Measurements from ENCODE around the gene ZNF74.

The ZNF74 gene

DNA sequence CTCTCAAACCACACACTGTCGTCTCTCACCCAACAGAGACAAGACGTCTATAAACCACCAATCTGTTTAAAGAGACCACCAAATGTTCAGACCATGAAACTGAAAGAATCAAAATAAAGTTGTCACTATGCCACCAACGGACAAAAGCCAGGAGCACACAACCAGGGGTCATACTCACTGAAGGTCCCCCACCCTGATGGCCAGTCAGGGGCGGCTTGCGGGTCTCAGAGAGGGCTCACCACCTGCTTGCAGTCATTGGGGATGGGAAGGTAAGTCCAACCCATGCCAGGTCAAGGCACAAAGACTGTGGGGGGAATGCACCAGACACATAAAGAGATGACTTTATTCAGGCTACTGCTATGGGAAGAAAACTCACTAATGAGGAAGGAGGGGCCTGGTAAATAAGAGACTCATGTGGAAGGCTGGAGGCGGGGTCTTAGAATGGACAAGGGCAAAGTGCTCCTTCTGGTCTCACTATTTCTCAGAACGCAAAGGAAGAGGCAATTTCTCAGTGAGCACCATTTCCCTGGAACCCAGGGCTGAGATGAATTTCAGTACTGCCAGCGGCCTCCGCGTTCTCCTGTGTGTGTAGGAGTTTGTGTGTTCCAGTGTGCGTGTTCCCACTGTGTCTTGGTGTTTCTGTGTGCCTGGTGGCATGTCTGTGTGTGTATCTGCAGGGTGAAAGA, 26.3 kb downstream of the ZNF74 start:
- DNase-seq (ENCODE audit: low read depth): no peak

DNA sequence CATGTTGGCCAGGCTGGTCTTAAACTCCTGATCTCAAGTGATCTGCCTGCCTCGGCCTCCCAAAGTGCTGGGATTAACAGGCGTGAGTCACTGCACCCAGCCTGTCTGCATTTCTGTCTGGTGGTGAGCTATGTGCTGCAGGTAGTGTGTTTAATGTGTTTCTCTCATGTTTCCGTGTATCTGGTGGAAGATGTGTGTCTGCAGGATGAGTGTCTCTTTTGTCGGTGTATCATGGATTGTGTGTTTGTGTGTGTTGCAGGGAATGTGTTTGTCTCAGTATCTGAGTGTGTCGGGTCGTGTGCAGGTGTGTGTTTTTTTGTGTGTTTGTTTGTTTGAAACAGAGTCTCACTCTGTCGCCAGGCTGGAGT, 27.5 kb downstream of the ZNF74 start:
- no peak for DNase-seq (ENCODE audit: low read depth)

DNA sequence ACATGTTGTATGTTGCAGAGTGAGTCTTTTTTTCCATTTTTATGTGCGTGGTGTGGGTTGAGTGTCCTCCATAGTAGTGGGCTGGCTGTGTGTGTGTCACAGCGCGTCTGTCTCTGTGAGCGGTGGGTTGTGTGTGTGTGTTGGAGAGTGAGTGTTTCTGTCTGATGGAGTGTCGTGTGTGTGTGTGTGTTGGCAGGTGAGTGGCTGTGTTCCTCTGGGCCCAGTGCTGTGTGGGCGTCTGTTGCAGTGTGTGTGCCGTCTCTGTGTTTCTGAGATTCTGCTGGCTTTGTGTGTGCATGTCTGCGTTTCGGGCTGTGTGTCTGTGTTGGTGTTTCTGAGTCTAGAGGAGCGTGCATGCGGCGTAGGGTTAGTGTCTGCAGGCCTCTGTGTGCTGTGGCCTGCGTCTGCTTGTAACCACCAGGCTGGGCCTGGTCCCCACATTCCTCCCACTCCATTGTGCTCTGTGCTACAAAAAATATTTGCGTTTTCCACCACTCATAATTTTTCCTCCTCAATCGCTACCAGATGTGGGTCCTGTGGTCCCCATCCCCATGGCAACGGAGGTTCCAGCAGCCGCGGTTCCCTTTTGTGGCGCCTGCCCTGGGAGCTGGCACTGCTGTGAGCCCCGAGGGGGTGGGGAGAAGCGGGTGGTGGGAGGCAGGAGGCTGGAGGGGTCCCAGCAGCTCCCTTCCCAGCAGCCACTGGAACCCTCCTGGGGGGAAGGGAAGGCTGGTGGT, 28.5 kb downstream of the ZNF74 start:
- DNase-seq (ENCODE audit: low read depth): no peak

DNA sequence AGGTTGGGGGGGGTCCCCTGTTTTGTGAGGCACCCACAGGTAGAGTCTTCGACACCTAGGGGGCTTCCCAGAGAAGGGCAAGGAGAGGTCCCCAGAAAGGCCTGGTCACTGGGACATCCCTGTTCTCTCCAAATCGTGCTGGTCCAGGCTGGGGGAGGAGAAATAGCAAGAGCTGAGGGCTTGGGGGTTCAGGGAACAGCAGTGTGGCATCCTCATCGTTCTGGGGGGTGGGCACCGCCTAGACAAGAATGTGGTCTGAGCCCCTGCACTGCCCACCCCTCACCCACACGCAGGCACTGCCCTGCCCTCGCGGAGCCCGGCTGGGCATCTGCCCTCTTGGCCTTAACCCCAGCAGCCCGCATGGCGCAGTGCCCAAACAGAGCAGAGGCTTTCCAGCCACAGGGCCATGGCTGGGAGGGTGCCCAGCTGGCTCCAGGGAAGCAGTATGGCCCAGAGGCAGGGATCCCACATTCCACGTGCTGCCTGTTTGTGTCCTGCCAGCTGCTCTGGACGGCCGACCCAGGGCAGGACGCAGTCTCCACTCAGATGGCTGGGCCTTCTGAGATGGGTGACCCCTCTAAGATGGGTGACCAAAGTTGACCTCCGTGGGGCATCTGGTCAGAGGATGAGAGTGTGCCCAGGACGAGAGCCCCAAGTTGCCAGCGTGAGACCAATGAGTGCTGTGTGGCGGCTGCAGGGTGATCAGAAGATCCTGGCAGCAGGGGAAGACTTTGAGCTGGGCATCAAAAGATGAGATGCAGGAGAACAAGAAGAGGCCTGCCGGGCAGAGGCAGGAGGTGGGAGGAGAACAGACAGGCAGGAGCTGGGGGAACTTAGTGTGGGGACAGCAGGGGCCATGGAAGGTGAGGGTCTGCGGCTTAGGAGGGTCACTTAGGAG, 29.3 kb downstream of the ZNF74 start:
- no peak for DNase-seq (ENCODE audit: low read depth)

DNA sequence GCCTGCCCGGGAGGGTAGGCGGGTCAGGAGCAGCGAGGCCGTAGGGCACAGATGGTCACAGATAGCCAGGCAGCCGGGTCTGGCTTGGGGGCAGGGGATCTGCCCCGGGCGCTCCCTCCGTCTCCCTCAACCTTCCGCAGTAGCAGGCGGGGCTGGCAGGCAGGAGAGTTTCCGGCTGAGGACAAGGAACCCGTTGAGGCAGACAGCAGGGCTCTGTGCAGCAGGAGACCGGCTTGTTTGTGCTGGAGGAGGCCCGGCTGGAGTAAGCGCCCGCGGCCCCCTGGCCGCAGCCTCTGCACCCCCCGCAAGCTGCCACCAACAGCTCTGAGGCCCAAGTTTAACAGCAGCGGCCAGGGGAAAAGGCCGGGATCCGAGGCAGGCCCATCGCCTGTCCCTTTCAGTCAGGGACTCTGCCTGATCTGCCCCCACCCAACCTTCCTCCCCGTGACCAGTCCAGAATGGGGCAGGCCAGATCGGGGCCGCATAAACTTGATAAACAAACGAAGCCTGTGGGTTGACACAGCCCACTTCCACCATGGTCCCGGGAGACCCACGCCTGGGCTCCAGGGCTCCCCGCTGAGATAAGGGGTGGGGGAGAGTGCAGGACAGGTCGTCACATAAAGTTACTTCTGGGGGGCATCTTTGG, 30.1 kb downstream of the ZNF74 start:
- DNase-seq (ENCODE audit: low read depth): no peak

DNA sequence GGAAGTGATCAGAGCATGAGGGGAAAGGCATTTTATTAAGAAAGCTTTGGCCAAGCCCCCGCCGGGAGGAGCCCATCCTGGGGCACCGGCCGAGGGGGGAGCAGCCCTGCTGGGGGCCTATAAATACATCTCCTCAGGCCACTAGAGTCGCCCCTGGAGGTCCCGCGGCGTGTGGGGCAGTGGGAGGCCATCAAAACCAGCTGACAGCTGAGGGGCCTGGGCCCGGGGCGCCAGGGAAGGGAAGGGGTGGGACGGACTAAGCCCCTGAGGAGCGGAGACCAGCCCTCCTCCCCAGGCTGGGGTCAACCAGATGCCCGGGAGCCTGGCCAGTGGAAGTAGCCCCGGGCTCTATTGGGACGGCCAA, 30.6 kb downstream of the ZNF74 start:
- no peak for DNase-seq (ENCODE audit: low read depth)

DNA sequence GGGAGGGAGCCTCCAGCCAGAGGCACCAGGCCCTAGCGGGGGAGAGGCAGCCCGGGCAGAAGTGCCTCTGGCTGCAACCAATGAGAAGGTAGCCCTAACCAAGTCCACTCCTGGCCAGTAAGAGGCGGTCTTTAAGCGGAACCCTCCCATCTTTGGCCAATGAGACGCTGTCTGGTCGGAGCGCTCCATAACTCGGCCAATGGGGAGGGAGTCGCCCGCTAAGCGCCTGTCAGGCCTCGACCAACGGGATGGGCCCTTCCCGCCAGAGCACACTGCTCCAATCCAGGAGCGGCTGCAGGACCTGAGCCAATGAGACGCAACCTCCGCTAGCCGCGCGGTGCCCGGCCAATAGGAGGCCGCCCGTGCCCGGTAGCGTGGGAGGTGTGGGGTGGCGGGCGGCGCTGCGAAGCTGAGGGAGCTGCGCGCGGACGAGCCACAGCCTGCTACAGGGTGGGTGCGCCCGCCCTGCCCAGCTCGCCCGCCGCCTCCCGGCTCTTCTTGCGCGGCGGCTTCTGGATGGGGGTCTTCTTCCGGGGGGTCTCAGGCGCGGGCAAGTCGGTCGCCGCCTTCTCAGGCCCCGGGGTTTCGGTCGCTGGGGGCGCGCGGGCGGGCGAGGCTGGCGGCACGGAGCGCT, 31.1 kb downstream of the ZNF74 start:
- DNase-seq (ENCODE audit: low read depth): no peak

DNA sequence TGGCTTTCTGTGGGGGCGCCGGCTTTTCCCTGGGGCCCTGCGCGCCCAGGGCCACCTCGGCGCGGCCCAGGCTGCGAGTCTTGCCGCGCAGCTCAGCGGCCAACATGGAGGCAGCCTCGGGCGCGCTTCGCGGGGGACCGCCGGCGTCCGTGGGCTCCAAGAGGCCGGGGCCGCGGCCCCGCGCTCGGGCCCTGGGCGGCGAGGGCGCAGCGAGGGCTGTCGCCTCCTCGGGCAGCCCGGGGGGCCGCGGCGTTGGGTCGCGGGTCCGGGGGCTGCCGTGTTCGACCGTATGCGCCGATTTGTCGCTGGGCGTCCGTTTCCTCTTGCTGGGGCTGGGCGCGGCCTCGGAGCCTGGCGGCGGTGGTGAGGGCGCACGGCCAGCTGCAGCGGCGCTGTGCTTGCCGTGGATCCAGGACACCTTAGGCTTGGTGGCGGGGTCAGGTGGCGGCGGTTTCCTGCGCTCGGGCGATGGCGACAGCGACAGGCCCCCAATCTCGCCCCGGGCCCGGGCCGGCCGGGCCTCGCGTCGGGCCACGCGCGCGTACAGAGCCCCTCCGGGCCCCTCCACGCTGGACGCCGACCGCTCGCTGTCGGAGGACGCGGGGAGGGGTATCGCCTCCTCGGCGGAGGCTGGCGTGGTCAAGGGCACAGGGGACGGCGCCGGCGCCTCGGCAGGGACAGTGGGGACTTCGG, 31.8 kb downstream of the ZNF74 start:
- DNase-seq (ENCODE audit: low read depth): no peak

DNA sequence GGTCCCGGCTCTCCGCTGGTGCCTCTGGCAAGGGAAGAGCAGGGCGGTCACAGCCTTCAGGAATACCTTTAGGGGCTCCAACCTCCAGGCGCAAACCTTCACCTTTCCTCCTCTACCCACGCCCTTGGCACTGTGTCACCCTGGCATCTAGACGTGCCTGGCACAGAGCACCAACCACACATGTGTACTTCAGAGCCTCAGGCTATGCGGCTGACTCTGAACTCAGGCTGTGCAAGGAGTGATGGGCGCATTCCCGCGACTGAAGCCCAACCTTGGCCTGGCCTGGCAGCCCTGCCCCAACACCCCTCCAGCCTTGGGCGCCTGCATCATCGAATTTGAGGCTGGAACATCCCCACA, 32.3 kb downstream of the ZNF74 start:
- DNase-seq (ENCODE audit: low read depth): no peak

DNA sequence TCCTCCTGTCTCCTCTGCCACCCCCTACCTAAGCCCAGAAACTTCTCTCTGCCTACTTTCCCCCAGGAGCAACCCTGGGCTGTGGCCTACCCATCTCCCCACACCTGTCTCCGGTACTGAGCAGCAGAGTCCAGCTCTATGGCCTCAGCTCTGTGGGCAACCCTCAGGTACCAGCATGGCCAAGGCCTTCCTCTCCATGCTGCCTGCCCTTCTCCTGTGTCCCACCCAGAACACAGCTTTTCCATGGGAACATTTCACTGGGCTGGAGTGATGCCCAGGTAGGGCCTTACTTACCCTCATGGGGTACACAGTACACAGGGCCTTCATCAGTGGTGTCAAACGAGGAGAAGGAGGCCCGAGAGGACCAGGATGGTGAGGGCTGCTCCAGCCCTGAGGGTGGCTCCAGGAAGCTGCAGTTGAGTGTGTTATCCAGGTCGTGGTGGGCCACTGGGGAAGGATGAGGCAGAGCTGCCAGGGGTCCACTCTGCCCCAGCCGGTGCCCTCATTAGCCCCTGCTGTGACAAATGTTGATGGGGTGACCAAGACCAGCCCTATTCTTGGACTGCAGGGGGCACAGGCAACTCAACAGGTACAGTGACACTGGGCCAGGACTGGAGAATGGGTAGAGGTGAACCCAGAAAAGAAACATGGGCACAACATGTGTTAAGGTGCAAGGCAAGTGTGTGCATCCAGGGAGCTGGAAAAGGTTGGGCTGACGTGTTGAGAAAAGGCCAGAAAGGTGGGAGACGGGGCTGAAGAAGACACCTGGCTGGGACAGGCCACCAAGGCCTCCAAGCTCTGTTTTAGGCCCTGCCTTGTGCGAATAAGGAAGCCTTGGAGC, 33.4 kb downstream of the ZNF74 start:
- DNase-seq (ENCODE audit: low read depth): no peak

DNA sequence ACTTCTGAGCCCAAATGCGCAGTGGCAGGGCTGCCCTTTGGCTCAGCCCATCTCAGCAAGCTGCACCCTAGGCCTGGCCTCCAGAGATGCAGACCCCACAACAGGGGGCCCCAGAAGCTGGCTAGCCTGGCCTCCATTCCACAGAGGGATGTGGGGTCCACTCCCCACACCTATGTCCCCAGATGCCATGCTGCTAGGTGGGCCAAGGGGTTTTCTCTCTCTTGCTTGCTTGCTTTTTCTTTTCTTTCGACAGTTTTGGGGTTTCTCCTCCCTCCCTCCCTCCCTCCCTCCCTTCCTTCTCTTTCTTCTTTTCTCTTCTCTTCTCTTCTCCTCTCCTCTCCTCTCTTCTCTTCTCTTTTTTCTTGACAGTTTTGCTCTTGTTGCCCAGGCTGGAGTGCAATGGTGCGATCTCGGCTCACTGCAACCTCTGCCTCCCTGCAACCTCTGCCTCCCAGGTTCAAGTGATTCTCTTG, 34.0 kb downstream of the ZNF74 start:
- no peak for DNase-seq (ENCODE audit: low read depth)

DNA sequence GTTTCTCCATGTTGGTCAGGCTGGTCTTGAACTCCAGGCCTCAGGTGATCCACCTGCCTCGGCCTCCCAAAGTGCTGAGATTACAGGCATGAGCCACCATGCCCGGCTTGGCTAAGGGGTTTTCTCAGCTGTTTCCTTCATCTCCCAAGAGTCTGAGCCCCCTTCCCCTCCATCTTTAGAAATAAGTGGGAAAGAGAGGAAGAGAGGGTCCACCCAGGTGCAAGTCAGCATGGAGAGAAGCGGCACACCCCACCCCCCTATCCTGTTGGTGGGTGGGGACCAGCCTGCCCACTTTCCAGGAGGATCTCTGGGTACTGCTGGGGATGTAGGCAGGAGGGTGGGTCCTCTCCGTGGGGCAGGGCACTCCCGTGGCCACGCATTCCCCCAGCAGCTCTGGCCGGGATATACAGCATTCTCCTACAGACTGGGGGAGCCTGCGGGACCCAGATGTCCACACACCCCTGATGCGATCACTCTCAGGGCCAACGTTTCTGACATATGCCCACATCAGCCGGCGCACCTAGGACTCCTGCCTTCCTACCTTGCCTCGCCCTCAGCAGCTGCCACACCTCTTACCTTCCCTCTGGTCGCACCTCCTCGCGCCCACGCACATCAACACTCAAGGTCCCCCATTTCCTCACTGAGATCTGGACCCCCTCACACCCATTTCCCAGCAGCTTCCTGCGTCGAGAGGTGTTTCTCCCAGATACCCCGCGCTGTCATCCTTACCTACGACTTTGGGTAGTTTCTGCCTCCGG, 34.7 kb downstream of the ZNF74 start:
- no peak for DNase-seq (ENCODE audit: low read depth)

DNA sequence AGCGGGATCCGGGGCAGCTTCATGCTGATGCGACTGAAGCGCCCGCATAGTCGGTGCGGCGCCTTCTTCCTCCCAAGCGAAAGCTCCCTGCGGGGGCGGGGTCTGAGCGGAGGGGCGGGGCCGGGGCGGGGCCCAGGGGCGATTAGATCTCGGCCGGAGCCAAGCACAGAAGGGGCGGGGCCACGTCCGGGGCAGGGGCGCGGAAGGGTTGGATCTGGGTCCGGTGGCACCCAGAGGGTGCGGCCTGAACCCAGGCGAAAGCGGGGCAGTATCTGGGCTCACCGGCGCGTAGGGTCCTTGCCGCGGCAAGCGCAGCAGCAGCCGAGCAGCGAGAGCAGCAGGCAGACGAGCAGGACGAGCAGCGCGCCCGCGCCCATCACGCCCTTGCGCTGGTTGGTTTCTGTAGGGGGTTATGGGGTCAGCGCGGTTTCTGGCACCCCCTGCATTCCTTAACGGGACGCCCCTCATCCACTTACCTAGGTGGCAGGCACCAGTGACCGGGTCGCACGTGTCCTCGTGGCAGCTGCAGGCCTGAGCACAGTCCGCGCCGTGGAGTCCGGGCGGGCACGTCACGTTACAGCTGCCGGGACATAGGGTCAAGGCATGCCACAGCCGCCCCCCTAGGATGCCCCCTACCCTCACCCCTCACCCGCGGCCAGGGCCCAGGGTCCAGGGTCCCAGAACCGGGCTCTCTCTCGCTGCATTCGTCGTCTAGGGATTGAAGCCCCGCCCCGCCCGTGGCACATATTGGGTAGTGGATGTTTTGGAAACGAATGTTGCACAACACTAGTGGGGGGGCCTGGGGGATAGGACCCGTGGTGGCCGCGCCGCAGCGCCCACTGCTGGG, 35.5 kb downstream of the ZNF74 start:
- peak; percentile 69 for DNase-seq (ENCODE audit: low read depth)

DNA sequence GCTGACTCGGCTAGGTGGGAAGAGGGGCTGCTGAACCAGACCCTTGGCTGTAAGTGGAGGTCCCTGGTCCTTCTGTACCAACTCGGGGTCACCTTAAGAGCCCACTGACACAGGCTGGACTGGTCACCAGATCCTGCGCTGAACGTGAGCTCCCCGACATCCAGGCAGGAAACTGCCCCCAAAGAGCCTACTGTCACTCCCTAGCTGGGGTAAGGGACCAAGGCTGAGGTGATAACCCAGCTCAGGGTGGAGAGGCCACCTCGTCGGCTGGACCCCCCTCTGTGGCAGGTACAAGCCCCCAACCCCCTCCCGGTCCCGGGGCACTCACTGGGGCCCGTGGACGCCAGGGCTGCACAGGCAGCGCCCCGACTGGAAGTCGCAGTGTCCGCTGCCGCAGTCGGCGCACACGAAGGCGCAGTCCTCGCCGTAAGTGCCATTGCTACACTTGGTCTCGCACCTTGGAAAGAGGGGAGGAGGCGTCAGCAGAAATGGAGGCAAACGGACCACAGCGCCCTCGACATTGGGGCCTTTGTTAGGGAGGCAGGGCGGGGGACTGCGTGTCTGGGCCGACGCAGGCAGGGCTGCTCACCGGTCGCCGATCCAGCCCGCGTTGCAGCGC, 36.3 kb downstream of the ZNF74 start:
- DNase-seq (ENCODE audit: low read depth): no peak

DNA sequence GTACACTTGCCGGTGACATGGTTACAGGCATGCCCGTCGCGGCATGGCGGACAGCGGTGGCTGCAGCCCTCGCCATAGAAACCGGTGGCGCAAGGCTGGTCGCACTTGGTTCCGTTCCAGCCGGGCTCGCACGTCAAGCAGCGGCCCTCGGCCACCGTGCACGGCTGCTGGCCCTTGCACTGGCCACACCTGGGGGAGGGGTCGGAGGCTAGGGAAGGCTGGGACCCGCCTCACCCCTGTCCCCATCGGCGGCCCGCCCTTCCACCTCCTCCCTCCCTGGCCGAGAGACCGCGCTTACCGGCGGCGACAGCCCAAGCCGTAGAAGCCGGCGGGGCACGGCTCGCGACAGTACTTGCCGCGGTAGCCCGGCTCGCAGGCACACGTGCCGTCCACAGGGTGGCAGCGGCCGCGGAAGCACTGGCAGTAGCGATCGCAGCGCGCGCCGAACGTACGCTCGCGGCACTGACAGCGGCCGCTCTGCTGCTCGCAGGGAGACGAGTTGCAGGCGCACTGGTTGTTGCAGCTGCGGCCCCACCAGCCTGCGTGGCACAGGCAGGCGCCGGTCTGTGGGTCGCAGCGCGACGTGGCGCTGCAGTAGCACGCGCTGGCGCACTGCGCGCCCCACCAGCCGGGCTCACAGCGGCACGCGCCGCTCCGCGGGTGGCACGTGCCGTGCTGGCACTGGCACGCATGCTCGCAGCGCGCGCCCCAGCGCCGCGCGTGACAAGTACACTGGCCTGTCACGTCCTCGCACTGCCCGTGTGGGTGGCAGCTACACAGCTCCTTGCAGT, 37.0 kb downstream of the ZNF74 start:
- peak; percentile 27 for DNase-seq (ENCODE audit: low read depth)

DNA sequence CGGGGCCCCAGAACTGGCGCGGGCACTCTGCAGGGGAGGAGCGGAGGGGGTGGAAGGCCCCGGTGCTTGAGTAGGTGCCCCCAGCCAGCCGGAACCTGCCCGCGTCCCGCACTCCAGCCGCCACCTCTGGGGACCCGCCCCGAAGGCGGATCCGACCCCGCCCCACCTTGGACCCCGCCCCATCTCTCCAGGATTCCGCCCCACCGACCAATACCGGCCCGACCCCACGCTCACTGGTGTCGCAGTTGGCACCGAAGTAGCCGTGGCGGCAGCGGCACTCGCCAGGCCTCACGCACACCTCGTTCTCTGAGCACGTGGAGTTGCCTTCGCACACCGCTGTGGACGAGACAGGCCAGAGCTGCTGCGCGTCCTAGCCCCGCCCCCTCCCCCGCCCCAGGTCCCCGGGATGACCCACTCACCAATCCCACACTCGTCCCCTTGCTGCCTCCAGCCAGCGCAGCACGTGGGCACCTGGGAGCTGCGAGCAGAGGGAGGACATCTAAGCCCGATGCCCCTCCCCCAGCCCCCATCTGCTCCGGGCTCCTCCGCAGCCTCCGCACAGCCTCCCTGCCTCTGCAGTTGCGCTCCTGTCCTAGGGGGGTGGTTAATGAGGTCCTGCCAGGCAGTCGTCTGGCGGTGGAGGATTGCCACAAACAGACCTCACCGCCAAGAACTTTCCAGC, 37.7 kb downstream of the ZNF74 start:
- no peak for DNase-seq (ENCODE audit: low read depth)

DNA sequence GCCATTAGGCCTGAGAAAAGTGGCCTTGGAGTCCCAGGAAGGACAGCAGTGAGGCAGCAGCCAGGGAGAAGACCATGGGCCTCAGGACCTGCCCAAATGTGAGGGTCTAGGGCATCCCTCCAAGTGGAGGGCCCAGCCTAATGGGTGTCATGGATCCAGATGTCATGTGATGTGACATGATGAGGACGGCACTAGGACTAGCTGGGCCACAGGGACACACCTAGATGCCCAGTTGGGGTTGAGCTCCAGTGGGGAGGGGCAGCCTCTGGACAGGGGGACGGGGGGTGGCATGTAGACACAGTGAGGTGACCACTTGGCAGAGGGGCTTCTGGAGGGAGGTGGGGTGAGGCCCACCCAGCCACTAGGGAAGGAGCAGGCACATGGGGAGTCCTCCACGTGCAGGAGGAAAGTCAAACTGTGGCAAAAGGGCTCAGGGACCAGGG, 38.3 kb downstream of the ZNF74 start:
- no peak for DNase-seq (ENCODE audit: low read depth)

Measured in stimulated activated CD4-positive, alpha-beta T cell treated with anti-CD3 and anti-CD28 coated beads, Interleukin-2, amount 100 ng/mL, for 4 hours (primary cell).